GM19397 (cell line): ENCODE measurements around the gene CRYBG2.
"Not testable (repeated sequence)": the region's sequence is repeated elsewhere in the genome, so short reads cannot be mapped to it uniquely, and the experiment has no call there.

ENCODE experiments used
- ATAC-seq: cut with Tn5 transposase; IDR thresholded peaks from one replicate; pipeline ENCODE4 v1.9.1; 2021; ENCODE audit warnings: mild to moderate bottlenecking, moderate library complexity; ENCODE audit not compliant: unreplicated experiment

Gene CRYBG2

GRCh38 chr1:26322042-26322331 is 31.9 kb downstream of the CRYBG2 start:
- ATAC-seq = no peak

- ATAC-seq = peak; percentile 35
These were observed 32.5 kb downstream of the CRYBG2 start for GRCh38 chr1:26321315-26322041.

GRCh38 chr1:26320896-26321295 is 33.0 kb downstream of the CRYBG2 start:
- peak; percentile 18 for ATAC-seq

GRCh38 chr1:26318338-26319064 is 35.4 kb downstream of the CRYBG2 start:
- ATAC-seq = no peak

DNA sequence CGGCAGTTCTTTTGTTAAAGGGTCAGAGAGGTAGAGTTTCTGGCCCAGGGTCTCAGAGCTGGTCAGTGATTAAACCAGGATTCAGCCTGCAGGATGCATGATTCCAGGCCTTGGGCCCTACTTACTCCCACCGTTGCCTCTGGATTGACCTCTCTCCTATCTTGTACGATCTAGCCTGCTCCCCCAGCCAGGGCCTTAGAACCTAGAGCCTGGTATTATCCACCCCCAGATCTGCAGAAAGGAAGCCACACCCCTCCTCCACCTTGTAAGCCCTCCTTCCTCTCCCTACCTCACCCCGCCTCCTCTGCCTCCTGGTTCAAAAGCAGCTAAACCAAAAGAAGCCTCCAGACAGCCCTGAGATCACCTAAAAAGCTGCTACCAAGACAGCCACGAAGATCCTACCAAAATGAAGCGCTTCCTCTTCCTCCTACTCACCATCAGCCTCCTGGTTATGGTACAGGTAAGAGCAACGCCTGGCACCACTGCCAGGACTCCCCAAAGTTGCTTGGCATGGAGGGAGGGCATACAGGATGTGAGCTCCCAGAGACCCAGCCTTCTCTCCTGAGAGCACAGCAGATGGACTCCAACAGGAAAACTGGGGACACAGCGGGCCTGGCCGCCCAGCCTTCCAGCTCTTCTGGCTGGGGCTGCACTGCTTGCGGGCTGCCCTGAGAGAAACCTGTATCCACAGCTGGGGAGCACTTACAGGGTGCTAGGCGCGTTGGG is 36.2 kb downstream of the CRYBG2 start, which contains the start of gene CD52:
CD52 (plus strand) TSS at position 347 of the 726 bp plus-strand sequence; CDS start at position 407, 60 bp downstream.
- peak; percentile 34 for ATAC-seq

DNA sequence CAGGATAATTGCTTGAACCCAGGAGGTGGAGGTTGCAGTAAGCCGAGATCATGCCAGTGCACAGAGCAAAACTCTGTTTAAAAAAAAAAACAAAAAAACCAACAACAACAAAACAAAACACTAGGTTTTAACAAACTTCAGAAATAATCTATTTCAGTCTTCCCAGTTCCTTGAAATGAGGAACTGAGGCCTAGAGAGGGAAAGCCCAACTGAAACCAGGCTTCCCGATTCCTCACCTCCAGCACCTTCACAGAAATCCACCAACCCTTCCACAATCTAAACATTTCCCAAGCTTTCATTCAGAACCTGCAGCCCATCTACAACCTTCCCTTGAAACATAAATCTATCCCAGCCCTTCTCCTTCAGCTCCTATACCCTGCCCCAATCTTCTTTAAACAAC is 36.8 kb downstream of the CRYBG2 start:
- no peak for ATAC-seq

DNA sequence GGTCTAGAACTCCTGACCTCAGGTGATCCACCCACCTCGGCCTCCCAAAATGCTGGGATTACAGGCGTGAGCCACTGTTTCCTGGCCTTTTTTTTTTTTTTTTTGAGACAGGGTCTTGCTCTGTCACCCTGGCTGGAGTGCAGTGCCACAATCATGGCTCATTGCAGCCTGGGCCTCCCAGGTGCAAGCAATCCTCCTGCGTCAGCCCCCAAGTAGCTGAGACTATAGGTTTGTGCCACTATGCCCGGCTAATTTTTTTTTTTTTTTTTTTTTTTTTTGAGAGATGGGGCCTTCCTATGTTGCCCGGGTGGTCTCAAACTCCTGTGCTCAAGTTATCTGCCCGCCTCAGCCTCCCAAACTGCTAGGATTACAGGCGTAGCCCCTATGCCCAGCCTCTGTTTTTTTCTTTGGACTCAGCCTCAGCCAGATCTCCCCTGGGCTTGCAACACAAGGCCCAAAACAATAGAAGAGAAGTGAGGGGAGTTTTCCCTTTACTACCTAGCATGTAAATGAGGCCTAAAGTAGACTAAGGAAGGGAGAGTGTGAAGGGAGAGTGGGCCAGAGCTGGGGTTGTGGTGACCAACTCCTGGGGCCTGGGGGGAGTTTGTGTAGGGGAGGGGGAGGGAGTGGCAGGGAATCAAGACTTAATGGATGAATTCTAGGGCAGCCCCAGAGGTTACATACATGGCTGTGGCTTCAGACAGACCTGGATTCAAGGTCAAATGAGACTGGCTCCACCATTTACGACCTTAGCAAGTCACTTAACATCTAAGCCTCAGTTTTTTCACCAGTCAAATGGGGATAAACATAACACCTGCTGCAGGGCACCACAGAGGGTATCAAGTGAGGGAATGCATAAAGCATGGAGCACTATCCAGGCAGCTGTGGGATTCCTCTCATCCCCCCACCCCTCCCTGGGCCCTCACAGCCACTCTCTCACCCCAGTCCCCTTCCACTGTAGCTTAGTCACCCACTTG is 37.8 kb downstream of the CRYBG2 start:
- no peak for ATAC-seq

- ATAC-seq = no peak
These were observed 39.4 kb downstream of the CRYBG2 start for GRCh38 chr1:26314501-26314900.

GRCh38 chr1:26307966-26308899 is 45.7 kb downstream of the CRYBG2 start:
- not testable (repeated sequence) for ATAC-seq

DNA sequence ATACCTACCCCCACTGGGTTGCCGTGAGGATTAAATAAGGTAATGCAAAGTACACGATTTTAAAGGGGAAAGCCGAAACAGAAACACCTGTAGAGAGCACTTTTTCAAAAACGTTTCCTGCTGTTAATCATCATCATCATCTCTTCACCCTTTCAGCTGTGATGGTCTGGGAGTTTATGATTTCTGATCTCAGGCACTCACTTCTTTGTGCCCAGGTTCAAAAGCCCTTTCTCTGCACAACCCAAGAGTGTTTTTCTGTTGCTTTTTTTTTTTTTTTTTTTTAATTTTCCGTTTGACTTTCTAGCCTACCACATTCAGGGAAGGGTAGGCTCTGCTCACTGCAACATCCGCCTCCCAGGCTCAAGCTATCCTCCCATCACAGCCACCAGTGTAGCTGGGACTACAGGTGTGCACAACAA is 46.6 kb downstream of the CRYBG2 start:
- no peak for ATAC-seq

GRCh38 chr1:26306290-26307229 is 47.4 kb downstream of the CRYBG2 start, which contains the start of gene UBXN11:
TSS of gene UBXN11 (minus strand) at chr1:26306636. CDS start at chr1:26302883, 3,753 bp downstream.
- ATAC-seq = peak; percentile 95

DNA sequence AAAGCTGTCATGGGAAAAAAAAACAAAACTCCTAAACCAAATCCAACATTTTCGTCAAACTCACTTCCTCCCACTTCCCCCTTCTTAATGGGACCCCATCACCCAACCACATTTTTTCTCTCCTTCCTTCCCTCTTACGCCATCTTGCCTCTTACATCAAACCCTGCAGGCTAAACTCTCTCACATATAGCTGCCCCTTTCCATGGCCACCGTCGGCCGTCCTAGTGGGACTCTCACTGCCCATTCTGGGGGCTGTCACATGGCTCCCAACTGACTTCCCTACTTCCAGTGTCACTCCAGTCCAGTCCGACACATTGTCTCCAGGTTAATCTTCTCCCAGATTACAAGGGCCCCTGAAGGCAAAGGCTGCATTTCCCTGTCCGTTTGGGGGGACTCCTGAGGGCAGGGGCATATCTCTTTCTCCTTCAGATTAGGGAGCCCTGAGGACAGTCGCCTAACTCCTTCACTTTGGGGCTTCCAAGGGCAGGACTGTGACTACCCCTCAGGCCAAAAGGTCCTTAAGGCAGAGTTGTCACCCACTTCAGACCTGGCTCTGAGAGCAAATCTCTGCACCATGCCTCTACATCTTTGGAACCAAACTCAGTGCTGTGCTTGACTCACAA is 48.2 kb downstream of the CRYBG2 start:
- peak; percentile 15 for ATAC-seq

- no peak for ATAC-seq
These were observed 51.1 kb downstream of the CRYBG2 start for GRCh38 chr1:26302733-26303405.

GRCh38 chr1:26300578-26301275 is 53.2 kb downstream of the CRYBG2 start:
- no peak for ATAC-seq

DNA sequence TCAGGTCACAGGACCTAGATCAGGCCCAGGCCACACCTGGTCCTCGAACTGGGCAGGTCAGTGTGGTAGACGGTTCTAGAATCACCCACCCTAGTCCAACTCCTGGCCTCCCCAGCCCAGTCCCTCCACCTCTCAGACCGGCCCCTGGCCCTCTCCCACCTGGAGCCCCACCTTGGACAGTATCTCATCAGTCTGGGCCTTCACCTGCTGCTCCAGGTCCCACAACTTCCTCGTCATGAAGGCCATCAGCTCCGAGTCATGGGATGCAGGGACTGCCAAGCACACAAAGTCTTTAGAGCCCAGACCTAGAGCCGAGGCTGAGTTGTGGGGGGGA is 56.2 kb downstream of the CRYBG2 start:
- ATAC-seq = no peak

GRCh38 chr1:26297057-26297790 is 56.7 kb downstream of the CRYBG2 start:
- no peak for ATAC-seq
